H1 (cell line): ENCODE measurements around the gene DGKI. TPM values are rescaled to one million over a fixed set of nuclear protein-coding genes. Genes with fewer than 3 reads are reported as not detected.

Experiments used
- CTCF ChIA-PET: fragments of 300-600 bp; sonication (Branson Sonifier 250); formaldehyde crosslinking; loops from one replicate; lab custom pipeline; 2021; ENCODE audit not compliant: partially characterized antibody; lab: Charles Lee
- POLR2A ChIA-PET: fragments of 300-600 bp; sonication (Branson Sonifier 250); formaldehyde crosslinking; loops from one replicate; lab custom pipeline; 2021; ENCODE audit warnings: inconsistent platforms; ENCODE audit not compliant: partially characterized antibody; lab: Charles Lee
- DNase-seq, 2 experiments: peaks; one replicate each; pipeline versions ENCODE4 v3.0.0 to v3.0.0-alpha.2; 2010 to 2022; ENCODE audit warnings: low spot score in 2 of 2, low read depth in 1 of 2, mixed read lengths in 1 of 2
- FAIRE-seq: peaks from 2 replicates; lab custom pipeline; 2011; peaks lifted over from hg19 to GRCh38; lab: Jason Lieb, UNC
- H2AFZ ChIP-seq: 2 replicates; pipeline ENCODE4 v1.8.1; 2012; ENCODE audit warnings: low read length, inconsistent platforms
- H2AK5ac ChIP-seq: 2 replicates; pipeline ENCODE4 v1.6.1; 2013; ENCODE audit warnings: low read depth, low read length
- H2BK120ac ChIP-seq: replicated peaks from 2 replicates; pipeline ENCODE3; 2013; ENCODE audit warnings: low read depth, low read length, inconsistent platforms
- H2BK12ac ChIP-seq: 2 replicates; pipeline ENCODE4 v1.6.1; 2013; ENCODE audit warnings: low read depth, low read length
- H2BK15ac ChIP-seq: 2 replicates; pipeline ENCODE4 v1.6.1; 2013; ENCODE audit warnings: low read length
- H2BK20ac ChIP-seq: 2 replicates; pipeline ENCODE4 v1.6.1; 2013; ENCODE audit warnings: low read length
- H2BK5ac ChIP-seq: 2 replicates; pipeline ENCODE4 v1.6.1; 2013; ENCODE audit warnings: low read depth, low read length
- H3K14ac ChIP-seq: 2 replicates; pipeline ENCODE4 v1.6.1; 2013; ENCODE audit warnings: inconsistent platforms; ENCODE audit not compliant: insufficient read length
- H3K18ac ChIP-seq: 2 replicates; pipeline ENCODE4 v1.6.1; 2013; ENCODE audit warnings: low read length; ENCODE audit errors: extremely low read depth
- H3K23ac ChIP-seq: 2 replicates; pipeline ENCODE4 v1.6.1; 2013; ENCODE audit warnings: inconsistent platforms; ENCODE audit not compliant: insufficient read length
- H3K23me2 ChIP-seq: 2 replicates; pipeline ENCODE4 v1.6.1; 2013; ENCODE audit warnings: low read depth, low read length
- H3K27ac ChIP-seq: 2 replicates; pipeline ENCODE4 v1.6.1; 2011; ENCODE audit warnings: low read depth, low read length, inconsistent platforms
- H3K27me3 ChIP-seq, 4 experiments: replicated peaks in 1 of 4; 1 replicate in 1 of 4; 2 replicates in 3 of 4; pipeline versions ENCODE4 v1.6.1 to v1.8.1; 2011 to 2013; ENCODE audit warnings: low read length in 3 of 4, mild to moderate bottlenecking in 3 of 4, inconsistent platforms in 2 of 4, mixed read lengths in 2 of 4, moderate library complexity in 1 of 4; ENCODE audit not compliant: control insufficient read depth in 3 of 4, insufficient read depth in 3 of 4; ENCODE audit errors: extremely low read depth in 1 of 4
- H3K36me3 ChIP-seq, 4 experiments: 2 replicates each; pipeline versions ENCODE4 v1.6.1 to v1.8.1; 2011 to 2013; ENCODE audit warnings: mild to moderate bottlenecking in 4 of 4, low read length in 3 of 4, moderate library complexity in 2 of 4, control low read depth in 1 of 4, inconsistent platforms in 1 of 4; ENCODE audit not compliant: insufficient read depth in 4 of 4, control insufficient read depth in 2 of 4
- H3K4ac ChIP-seq: replicated peaks from 2 replicates; pipeline ENCODE3; 2013; ENCODE audit warnings: low read length, low read depth, mixed read lengths, inconsistent platforms; ENCODE audit not compliant: insufficient read length
- H3K4me1 ChIP-seq, 4 experiments: replicated peaks in 1 of 4; 1 replicate in 1 of 4; 2 replicates in 3 of 4; pipeline versions ENCODE4 v1.6.1 to v1.8.1; 2011 to 2013; ENCODE audit warnings: low read length in 3 of 4, inconsistent platforms in 2 of 4, mixed read lengths in 1 of 4; ENCODE audit not compliant: insufficient read depth in 4 of 4, control insufficient read depth in 3 of 4
- H3K4me2 ChIP-seq, 2 experiments: 2 replicates each; pipeline versions ENCODE4 v1.6.1 to v1.8.1; 2011 to 2013; ENCODE audit warnings: low read depth in 2 of 2, low read length in 2 of 2, control low read depth in 1 of 2, inconsistent platforms in 1 of 2, mild to moderate bottlenecking in 1 of 2; ENCODE audit not compliant: insufficient read depth in 1 of 2
- H3K4me3 ChIP-seq, 4 experiments: fragments of 200-600, 300-600 bp in 1 of 4; sonication (generic), shearing (Covaris generic), sonication (Bioruptor Twin) in 1 of 4; 2 replicates each; pipeline versions ENCODE4 v1.5.1 to v1.8.1; 2011 to 2016; ENCODE audit warnings: low read length in 4 of 4, low read depth in 3 of 4, control low read depth in 2 of 4, inconsistent platforms in 2 of 4, mild to moderate bottlenecking in 2 of 4, mixed read lengths in 1 of 4, moderate library complexity in 1 of 4; ENCODE audit not compliant: insufficient read depth in 2 of 4; ENCODE audit errors: extremely low read depth in 1 of 4
- H3K56ac ChIP-seq: replicated peaks from 2 replicates; pipeline ENCODE3; 2013; ENCODE audit warnings: low read depth, mild to moderate bottlenecking, mixed read lengths, low read length, inconsistent platforms; ENCODE audit not compliant: insufficient read length
- H3K79me1 ChIP-seq: 2 replicates; pipeline ENCODE4 v1.6.1; 2013; ENCODE audit warnings: low read depth, low read length, control low read depth
- H3K79me2 ChIP-seq, 2 experiments: 2 replicates each; pipeline versions ENCODE4 v1.6.1 to v1.8.1; 2012 to 2013; ENCODE audit warnings: low read length in 2 of 2, mild to moderate bottlenecking in 2 of 2, inconsistent platforms in 1 of 2; ENCODE audit not compliant: insufficient read depth in 2 of 2, control insufficient read depth in 1 of 2
- H3K9ac ChIP-seq, 4 experiments: replicated peaks in 1 of 4; 1 replicate in 1 of 4; 2 replicates in 3 of 4; pipeline versions ENCODE4 v1.6.1 to v1.8.1; 2011 to 2013; ENCODE audit warnings: low read depth in 3 of 4, low read length in 3 of 4, control low read depth in 2 of 4, mild to moderate bottlenecking in 2 of 4, moderate library complexity in 2 of 4, inconsistent platforms in 1 of 4; ENCODE audit errors: extremely low read depth in 1 of 4
- H3K9me3 ChIP-seq, 2 experiments: 2 replicates each; pipeline versions ENCODE4 v1.6.1 to v1.8.1; 2012 to 2013; ENCODE audit warnings: mild to moderate bottlenecking in 2 of 2, moderate library complexity in 2 of 2, control low read depth in 1 of 2, inconsistent platforms in 1 of 2, low read depth in 1 of 2, low read length in 1 of 2, mixed read lengths in 1 of 2; ENCODE audit not compliant: insufficient read depth in 2 of 2
- H4K20me1 ChIP-seq, 2 experiments: replicated peaks in 1 of 2; 2 replicates each; pipeline versions ENCODE3 to v1.8.1; 2011 to 2013; ENCODE audit warnings: inconsistent platforms in 2 of 2, low read length in 2 of 2, mild to moderate bottlenecking in 1 of 2; ENCODE audit not compliant: insufficient read depth in 2 of 2, control insufficient read depth in 1 of 2
- H4K5ac ChIP-seq: 2 replicates; pipeline ENCODE4 v1.6.1; 2013; ENCODE audit warnings: low read length, low read depth, mixed read lengths, inconsistent platforms; ENCODE audit not compliant: insufficient read length
- H4K8ac ChIP-seq: 2 replicates; pipeline ENCODE4 v1.8.0; 2013; ENCODE audit warnings: mild to moderate bottlenecking, moderate library complexity, low read length, inconsistent platforms; ENCODE audit not compliant: insufficient read depth; ENCODE audit errors: extremely low read depth
- H4K91ac ChIP-seq: replicated peaks from 2 replicates; pipeline ENCODE3; 2013; ENCODE audit warnings: low read length, mixed read lengths, inconsistent platforms; ENCODE audit not compliant: insufficient read length
- BCL11A ChIP-seq, 2 experiments: IDR thresholded peaks; one replicate each; pipeline ENCODE4 v1.6.1; 2011; ENCODE audit warnings: low read depth in 2 of 2, low read length in 2 of 2, mild to moderate bottlenecking in 2 of 2
- CBX8 ChIP-seq: fragments of 300-800, 300-1000 bp; sonication (generic); IDR thresholded peaks from 2 replicates; pipeline ENCODE4 v1.7.1; 2016; ENCODE audit warnings: low read depth, low read length, borderline replicate concordance
- FOSL1 ChIP-seq: IDR thresholded peaks from 2 replicates; pipeline ENCODE4 v1.6.1; 2011; ENCODE audit warnings: mild to moderate bottlenecking, low read depth, low read length, moderate library complexity; ENCODE audit not compliant: insufficient read depth
- JUN ChIP-seq: IDR thresholded peaks from 2 replicates; pipeline ENCODE4 v1.6.1; 2011; ENCODE audit warnings: low read depth, mild to moderate bottlenecking, improper control_type of control experiment, low read length
- KDM1A ChIP-seq: fragments of 200-600, 300-600 bp; sonication (generic); IDR thresholded peaks from 2 replicates; pipeline ENCODE4 v1.7.1; 2016; ENCODE audit warnings: mild to moderate bottlenecking, low read length, borderline replicate concordance
- NRF1 ChIP-seq: IDR thresholded peaks from 2 replicates; pipeline ENCODE4 v1.6.1; 2011; ENCODE audit warnings: mild to moderate bottlenecking, low read depth, low read length, improper control_type of control experiment
- RNF2 ChIP-seq: fragments of 200-900, 300-1000 bp; sonication (generic); IDR thresholded peaks from 2 replicates; pipeline ENCODE4 v1.7.1; 2016; ENCODE audit warnings: borderline replicate concordance, low read depth, mild to moderate bottlenecking, antibody characterized with exemption, low read length; ENCODE audit not compliant: poor library complexity, severe bottlenecking; ENCODE audit errors: missing control alignments
- RXRA ChIP-seq: IDR thresholded peaks from 2 replicates; pipeline ENCODE4 v1.6.1; 2011; ENCODE audit warnings: low read depth, mild to moderate bottlenecking, low read length, moderate library complexity; ENCODE audit not compliant: insufficient read depth
- SP2 ChIP-seq: IDR thresholded peaks from 2 replicates; pipeline ENCODE4 v1.6.1; 2012; ENCODE audit warnings: mild to moderate bottlenecking, low read length, inconsistent platforms
- YY1 ChIP-seq: IDR thresholded peaks from 2 replicates; pipeline ENCODE4 v1.6.1; 2011; ENCODE audit warnings: low read depth, mild to moderate bottlenecking, low read length
- WGBS, 2 experiments: shearing (Covaris generic) in 1 of 2; methylation state at CpG; one replicate each; pipeline versions ENCODE4 v1.1.6 to v1.1.7; 2013 to 2015; ENCODE audit warnings: low lambda C conversion rate in 2 of 2, mixed read lengths in 2 of 2, inconsistent platforms in 1 of 2, low coverage in 1 of 2, missing lambda C conversion rate in 1 of 2; ENCODE audit not compliant: insufficient replicate concordance in 2 of 2, insufficient coverage in 1 of 2, insufficient read length in 1 of 2; ENCODE audit errors: extremely low coverage in 1 of 2, missing lambda C conversion rate in 1 of 2; 5-methylcytosine and 5-hydroxymethylcytosine counted together
- polyA plus RNA-seq, 7 experiments: library from polyadenylated mRNA; depleted of rRNA in 3 of 7; stranded (reverse) in 5 of 7; unstranded in 2 of 7; fragments of >200 nt in 5 of 7; fragments of 200-250 nt in 2 of 7; gene quantifications; 1 replicate in 5 of 7; 2 replicates in 1 of 7; 4 replicates in 1 of 7; pipeline versions ENCODE4 v1.2.1 to v1.2.3, GENCODE V29; 2011 to 2013; ENCODE audit warnings: missing spikeins in 2 of 7, mixed read lengths in 2 of 7
- total RNA-seq: library from RNA; stranded (reverse); fragmentation: NEBNext Ultra II Directional; extraction: Animal tissue kit (Norgen Biotek cat#: 25700); gene quantifications from 2 replicates; pipeline ENCODE4 v1.2.1, GENCODE V29; 2021
- TF ChIP-seq, protein P1 (sequence below): IDR thresholded peaks from 2 replicates; pipeline ENCODE4 v1.6.1; 2012; ENCODE audit warnings: low read length, inconsistent platforms

The DGKI gene
- total and polyA plus RNA-seq, 2 of the 8 experiments (the other 6 are each of a cell fraction or from before 2014, with no cell fraction given), result 0.20 to 0.71 TPM

DNA sequence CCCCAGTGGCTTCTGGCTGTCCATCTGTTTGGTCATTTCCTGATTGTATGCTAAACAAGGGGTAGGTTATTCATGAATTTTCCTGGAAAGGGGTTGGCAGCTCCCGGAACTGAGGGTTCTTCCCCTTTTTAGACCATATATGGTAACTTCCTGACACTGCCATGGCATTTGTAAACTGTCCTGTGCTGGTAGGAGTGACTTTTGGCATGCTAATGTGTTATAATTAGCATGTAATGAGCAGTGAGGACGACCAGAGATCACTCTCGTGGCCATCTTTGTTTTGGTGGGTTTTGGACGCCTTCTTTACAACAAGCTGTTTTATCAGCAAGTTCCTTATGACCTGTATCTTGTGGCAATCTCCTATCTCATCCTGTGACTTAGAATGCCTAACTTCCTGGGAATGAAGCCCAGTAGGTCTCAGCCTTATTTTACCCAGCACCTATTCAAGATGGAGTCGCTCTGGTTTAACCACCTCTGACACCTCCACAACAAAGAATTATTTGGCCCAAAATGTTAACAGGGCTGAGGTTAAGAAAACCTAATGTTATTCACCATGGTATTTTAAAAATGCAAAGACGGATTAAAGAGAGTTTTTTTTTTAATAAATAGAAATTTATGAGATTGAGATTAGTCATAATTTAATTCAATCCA, 500.9 kb downstream of the DGKI start:
- ChIA-PET CTCF (interaction anchor here (0.6 to 3.6 kb wide), 6 partner anchors 58 to 1680 kb away, joined by 3 to 11 read pairs (median 4); no protein-coding TSS in a partner anchor), POLR2A (no interaction called here)
- Histone ChIP-seq H4K5ac (no peak overlapping the region), H3K9ac (no peak overlapping the region), H3K23me2 (peaks cover 9% of the 10 kb centered on the region), H3K4me3 (no peak overlapping the region), H2BK20ac (no peak overlapping the region), H3K23ac (no peak overlapping the region), H4K91ac (no peak overlapping the region), H3K27ac (no peak overlapping the region), H3K36me3 (no peaks in the 10 kb centered on the region), H2AK5ac (no peak overlapping the region), H2BK12ac (no peak overlapping the region), H3K56ac (no peak overlapping the region), H3K4me2 (no peak overlapping the region), H2BK5ac (no peak overlapping the region), H3K27me3 (no peaks in the 10 kb centered on the region; a peak in 1 of 7 replicates), H3K9me3 (no peaks in the 10 kb centered on the region), H2BK120ac (no peak overlapping the region), H4K20me1 (no peaks in the 10 kb centered on the region), H2AFZ (0 out of 2 replicates have a peak overlapping the region, but pooled peaks have one; percentile 28), H3K79me2 (no peaks in the 10 kb centered on the region; a peak in 1 of 4 replicates), H3K4me1 (peaks cover 0 to 8% (median 5%) of the 10 kb centered on the region in 4 experiments; a peak in 5 of 7 replicates), H3K18ac (no peak overlapping the region), H2BK15ac (no peak overlapping the region), H3K79me1 (no peaks in the 10 kb centered on the region), H4K8ac (no peak overlapping the region), H3K14ac (no peak overlapping the region), H3K4ac (no peak overlapping the region)
- DNase-seq (no peak), FAIRE-seq (no peak)
- WGBS, 2 experiments, result 87% methylated on average over 6 of the region's 6 CpGs; no CpG with 5 or more reads in 1 of the 2 experiments
- TF ChIP-seq YY1, result 0 out of 2 replicates have a peak, but pooled peaks have one; percentile 51
- TF ChIP-seq CBX8, result no peak
- TF ChIP-seq RXRA, result no peak
- no peak for TF ChIP-seq RNF2
- TF ChIP-seq BCL11A (IDR thresholded peaks at IDR 0.05; ENCODE audit: low read depth in 2 of 2, low read length in 2 of 2), result no peak
- TF ChIP-seq SP2, result no peak
- no peak for TF ChIP-seq FOSL1
- TF ChIP-seq, protein P1, sequence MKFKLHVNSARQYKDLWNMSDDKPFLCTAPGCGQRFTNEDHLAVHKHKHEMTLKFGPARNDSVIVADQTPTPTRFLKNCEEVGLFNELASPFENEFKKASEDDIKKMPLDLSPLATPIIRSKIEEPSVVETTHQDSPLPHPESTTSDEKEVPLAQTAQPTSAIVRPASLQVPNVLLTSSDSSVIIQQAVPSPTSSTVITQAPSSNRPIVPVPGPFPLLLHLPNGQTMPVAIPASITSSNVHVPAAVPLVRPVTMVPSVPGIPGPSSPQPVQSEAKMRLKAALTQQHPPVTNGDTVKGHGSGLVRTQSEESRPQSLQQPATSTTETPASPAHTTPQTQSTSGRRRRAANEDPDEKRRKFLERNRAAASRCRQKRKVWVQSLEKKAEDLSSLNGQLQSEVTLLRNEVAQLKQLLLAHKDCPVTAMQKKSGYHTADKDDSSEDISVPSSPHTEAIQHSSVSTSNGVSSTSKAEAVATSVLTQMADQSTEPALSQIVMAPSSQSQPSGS, result no peak
- no peak for TF ChIP-seq NRF1
- no peak for TF ChIP-seq KDM1A
- no peak for TF ChIP-seq JUN
